ENCODE data around the gene NCEH1.
"Not testable (repeated sequence)": the region's sequence is repeated elsewhere in the genome, so short reads cannot be mapped to it uniquely, and the experiment has no call there.

Gene NCEH1

DNA sequence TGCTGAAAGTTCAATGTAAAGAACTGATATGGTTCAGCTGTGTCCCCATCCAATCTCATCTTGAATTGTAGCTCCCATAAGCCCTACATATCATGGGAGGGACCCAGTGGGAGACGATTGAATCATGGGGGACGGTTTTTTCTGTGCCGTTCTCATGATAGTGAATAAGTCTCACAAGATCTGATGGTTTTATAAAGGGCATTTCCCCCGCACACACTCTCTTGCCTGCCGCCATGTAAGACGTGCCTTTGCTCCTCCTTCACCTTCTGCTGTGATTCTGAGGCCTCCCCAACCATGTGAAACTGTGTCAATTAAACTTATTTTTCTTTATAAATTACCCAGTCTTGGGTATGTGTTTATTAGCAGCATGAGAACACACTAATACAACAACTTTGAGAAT, 101.1 kb downstream of the NCEH1 start:
- no peak for DNase-seq

DNA sequence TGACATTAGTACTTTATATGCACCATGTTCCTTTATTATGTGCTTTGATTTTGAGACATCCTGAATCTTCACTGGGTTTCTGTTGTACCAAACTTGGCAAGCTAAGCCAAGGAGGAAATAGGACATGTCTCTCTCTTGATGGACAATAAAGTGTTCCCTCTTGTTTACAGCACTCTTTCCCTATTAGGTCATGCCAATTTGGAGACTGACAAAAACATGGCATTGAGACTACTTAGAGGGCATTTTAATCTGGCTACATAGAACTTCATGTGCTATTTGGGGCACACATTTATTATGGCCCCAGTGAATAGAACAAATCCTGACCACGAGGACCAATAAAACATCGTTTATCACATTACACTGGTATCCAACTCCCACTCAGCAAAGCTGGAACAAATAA, 102.3 kb downstream of the NCEH1 start:
- DNase-seq = no peak

DNA sequence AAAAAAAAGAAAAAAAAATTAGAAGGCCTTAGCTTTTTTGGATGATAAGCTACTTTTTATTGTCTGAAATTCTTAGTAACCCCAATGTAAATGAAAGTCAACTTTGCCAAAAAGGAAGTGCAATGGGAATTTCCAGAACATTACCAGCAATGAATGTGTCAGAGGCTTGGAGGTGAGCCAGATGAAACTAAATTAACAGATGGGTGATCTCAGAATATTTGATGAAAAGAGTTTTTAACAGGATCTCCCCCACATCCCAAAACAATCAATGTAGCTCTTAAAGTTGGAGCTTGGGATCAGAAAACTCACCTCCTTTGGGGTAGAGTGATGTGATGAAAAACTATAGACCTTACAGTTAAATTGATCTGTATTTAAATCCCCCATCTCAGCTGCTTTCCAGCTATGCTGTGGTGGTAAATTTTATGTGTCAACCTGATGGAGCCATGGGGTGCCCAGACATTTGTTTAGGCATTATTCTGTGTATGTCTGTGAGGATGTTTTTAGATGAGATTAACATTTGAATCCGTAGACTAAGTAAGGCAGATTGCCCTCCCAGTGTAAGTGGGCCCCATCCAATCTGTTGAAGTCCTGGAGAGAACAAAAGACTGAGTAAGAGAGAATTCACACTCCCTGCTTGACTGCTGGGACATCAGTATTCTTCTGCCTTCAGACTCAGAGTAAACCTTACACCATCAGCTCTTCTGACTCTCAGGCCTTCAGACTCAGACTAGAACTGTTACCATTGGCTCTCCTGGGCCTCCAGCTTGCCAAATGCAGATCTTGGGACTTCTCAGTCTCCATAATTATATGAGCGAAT, 103.4 kb downstream of the NCEH1 start:
- DNase-seq = no peak

DNA sequence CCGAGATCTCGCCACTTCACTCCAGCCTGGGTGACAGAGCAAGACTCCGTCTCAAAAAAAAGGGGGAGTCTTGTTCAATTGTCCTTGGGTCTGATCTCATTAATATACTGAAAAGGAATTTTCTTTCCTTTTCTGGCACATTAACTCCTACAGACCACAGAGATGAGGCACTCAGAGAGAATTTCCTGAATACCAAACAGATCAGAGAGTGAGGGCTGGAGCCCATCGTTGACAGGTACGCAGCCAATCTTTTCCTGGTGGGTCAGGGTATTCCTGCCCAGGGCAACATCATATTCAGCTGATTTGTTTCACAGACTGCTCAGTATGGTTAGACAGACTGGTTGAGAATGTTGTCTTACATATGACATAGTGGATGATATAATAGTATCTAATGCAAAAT, 104.8 kb downstream of the NCEH1 start:
- no peak for DNase-seq

DNA sequence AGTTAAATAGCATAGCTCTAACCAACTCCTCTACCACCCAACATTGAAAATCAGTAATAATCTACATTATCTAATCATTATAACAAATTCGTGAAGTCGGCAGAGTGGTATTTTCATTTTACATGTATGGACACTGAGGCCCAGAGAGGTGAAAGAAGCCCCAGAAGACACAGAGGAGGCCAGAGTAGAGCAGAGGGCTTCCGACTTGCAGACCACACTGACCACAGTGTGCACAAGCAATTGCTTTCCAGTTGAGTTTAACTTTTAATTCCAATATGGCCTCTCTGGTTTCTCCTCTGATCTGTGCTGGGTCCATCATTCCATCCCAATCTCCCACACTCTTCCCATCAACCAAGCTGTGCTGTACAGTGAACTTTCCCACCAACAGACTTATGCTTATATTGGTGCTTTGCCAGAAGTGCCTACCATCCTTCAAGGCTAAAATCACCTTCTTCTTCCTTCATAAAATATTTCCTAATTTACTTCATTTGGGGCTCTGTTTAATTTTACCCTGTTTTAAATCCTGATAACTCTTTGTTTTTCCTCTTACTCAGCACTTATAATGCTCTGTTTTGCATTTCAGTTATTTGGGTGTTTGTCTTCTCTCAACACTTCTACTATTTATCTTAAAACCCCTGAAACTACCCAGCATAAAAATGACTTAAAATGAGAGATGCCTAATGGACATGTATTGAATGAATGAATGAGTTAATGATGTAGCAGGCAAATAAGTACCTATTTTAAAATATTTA, 105.8 kb downstream of the NCEH1 start:
- no peak for DNase-seq

DNA sequence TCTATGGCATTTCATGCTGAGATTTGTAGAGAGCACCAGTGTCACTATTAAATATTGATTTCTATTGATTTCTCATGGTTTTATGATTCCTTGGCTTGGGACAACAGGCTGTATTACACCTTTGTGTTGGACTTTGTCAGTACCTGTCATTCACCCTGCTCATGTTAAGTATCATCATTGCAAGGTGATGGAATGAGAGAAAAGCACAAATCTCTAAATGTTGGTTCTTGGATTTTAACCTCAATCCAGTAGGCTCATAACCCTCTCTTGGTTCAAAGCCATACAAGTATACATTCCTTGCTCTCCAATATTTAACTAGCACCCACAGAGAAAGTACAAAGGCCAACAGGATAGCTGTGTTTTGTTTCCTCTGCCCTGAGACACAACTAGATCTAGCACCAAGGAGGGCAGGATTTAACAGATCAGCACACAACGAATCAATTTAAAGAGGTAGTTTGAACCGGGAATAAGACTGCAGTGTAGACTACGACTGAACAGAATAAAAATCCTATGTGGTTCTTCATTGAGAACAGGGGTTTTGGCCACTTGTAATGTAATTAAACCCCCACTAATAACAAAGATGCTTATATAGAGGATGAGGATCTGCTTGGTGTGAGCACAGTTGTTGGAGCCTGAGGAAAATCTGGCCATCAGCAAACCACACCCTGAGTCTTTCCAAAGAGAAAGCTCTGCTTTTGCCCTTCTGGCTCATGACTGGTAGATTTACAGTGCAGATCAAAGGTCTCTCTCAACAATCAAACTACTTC, 109.6 kb downstream of the NCEH1 start:
- no peak for DNase-seq

DNA sequence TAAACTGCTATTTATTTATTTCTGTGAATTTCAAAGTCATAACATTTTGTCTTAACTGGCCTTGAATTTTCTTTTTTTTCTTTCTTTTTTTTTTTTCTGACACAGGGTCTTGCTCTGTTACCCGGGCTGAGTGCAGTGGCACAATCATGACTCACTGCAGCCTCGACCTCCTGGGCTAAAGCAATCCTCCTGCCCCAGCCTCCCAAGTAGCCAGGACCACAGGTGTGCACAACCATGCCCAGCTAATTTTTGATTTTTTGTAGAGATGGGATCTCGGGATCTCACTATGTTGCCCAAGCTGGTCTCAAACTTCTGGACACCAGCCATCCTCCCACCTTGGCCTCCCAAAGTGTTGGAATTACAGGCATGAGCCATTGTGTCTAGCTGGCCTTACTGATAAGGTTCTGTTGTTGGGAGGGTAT, 110.2 kb downstream of the NCEH1 start:
- no peak for DNase-seq

DNA sequence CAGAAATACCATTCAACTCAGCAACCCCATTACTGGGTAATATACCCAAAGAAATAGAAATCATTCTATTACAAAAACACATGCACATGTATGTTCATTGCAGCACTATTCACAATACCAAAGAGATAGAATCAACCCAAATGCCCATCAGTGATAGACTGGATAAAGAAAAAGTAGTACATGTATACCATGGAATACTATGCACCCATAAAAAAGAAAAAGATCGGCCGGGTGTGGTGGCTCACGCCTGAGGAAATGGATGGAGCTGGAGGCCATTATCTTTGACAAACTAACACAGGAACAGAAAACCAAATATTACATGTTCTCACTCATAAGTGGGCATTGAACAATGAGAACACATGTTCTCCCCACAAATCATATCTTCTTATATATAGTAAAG, 112.0 kb downstream of the NCEH1 start:
- DNase-seq = no peak

DNA sequence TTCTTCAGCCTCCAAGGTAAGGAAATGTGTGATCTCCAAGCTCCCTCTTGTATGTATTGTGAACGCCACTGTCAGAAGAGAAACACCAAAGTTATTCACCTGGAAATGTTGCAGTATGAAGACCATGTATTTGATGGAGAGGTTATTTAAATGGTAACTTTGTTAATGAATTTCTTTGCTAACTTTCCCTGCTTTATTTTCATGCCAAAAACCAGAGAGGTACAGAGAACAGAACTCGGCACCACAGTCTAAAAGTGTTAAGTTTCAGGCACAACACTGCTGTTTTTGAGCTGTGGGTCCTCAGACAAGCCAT, 114.5 kb downstream of the NCEH1 start:
- no peak for DNase-seq

DNA sequence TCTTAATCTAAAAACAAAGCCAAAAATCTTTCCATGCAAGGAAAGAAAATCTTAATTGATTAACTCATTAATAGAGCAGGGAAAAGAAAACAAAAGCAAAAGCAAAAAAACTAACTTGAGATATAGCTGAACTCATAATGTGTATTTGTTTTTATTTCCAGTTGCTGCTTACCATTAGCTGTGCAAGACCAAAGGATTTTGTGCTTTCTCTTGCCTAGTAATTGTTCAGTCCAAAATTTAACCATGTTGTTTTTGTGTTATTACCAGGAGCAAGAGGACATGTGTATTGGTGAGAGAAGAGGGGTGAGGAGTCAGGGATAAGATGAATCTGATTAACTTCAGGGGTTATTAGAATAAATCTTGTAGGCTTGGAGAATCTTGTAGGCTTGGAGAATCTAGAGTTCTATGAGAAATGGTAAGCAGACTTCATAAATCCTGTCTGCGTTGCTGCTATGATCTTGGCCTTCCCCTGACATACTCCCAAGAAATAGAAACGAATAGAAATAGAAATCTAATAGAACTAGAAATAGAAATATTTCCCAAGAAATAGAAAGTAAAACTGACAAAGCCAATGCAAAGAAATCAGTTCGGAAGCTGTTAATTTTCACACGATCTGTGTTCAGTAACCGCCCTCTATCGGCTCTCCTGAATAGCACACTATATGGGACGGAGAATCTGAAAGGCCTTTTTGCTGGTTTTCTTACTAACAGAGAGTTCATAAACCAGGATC, 115.0 kb downstream of the NCEH1 start:
- DNase-seq = no peak

DNA sequence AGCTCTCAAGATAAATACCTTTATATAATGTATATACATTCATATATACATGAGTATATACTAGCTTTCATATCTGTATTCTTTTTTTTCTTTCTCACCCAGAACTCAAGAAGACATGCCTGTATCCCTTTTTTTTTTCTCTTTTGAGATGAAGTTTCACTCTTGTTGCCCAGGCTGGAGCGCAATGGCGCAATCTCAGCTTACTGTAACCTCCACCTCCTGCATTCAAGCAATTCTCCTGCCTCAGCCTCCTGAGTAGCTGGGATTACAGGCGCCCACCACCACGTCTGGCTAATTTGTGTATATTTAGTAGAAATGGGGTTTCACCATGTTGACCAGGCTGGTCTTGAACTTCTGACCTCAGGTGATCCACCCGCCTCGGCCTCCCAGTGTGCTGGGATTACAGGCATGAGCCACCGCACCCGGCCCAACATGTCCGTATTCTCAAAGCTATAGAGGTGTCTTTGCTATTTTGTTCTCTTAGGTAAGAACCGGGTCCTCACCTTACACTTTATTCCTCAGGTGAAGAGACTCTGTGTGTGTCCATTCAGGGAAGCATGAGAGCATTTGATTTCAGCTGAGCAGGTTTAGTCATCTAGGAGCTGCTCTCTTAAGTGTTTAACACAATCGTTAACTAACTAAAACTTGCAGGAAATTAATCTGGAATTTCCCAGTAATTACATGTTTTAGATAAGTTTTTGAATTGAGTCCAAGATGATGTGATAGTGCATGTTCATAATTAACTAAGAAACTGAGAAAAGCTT, 115.8 kb downstream of the NCEH1 start:
- DNase-seq = not testable (repeated sequence)

DNA sequence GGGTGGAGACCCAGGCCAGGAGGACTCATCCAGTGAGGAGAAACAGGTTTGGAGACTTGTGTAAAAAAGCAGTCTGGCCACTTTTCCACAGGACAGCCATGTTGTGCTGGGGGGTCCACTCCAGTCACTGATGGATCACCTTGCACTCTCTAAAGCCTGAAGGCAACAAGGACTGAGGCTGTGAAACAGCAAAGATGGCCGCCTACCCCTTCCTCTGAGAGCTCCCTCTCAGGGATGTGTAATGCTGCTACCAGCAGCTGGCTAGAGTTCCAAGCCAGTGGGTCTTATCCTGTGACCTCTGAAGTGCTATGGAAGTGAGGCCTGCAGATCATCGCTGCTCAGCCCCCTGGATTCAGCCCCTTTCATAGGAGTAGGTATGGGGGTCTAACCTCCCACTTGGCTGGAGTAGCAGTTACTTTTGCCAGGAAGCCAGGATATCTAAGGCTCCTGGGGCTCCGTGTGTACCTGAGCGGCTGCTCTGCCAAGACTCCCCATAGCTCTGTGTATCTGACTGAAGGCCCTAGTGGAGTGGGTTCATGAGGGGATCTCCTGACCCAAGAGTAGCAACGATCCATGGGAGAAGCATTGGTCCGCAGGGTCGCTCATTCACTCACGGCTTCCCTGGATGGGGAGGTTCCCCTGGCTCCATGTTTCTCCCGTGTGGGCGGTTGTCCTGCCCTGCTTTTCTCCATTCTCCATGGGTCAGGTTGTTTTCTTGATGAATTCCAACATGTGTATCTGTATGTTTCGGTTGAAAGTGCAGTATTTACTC, 117.8 kb downstream of the NCEH1 start:
- DNase-seq = no peak

DNA sequence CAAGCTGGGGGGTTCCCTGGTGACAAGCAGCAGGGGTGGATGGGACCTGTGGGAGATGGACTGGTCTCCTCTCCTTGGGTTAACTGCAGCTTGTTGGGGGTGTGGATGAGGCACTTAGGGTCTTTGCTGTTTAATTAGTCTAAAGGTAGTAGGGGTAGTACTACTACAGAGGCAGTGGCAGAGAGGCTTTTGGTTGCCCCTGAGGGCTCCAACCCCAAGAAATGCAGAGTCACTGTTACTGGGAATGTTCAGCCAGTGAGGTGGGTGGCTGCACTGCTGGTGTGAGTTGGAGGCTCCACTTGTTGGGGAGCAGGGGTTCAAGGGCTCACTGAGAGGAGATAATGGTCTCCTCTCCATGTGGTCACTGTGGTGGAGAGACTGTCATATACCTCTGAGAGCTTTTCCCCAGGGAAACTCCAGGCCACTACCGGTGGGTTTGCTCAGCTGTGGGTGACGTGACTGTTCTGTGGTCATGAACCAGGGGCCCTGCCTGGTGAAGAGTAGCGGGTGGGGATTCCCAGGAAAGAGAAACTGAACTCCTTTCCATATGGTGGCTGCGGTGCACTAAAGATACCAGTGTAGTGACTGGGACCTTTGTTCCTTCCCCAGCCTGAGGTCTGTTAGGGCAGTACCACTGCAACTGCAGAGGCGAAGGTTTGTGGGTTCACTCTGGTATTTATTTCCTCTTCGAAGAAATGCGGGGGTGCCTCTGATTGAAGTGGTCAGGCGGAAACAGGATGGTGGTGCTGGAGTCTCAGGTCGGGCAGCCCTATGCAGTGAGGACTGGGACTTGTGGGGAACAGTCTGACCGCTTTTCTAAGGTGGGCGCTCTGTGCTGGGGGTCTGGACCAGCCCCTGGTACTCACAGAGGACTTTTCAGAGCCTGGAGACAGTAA, 118.7 kb downstream of the NCEH1 start:
- peak; percentile 14 for DNase-seq

DNA sequence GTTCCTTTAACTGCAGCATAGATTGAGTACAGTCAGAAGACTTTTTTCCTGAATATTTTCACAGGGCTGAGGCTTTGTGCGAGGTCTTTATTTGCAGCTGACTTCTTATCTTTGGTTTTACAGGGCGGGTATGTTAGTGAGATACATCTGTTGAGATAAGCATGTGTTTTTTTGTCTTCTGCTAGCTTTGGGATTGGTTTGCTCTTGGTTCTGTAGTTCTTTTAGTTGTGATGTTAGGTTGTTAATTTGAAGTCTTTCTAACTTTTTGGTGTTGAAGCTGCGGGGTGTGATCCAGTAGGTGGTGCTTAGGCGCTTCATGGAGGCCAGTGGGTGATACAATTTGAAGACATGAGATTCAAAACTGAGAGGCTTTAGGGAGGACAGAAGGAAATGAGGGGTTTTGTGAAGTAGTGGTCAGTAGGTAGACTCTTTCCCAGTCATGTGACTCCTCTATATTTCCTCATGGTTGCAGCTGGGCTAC, 119.7 kb downstream of the NCEH1 start:
- DNase-seq = no peak

DNA sequence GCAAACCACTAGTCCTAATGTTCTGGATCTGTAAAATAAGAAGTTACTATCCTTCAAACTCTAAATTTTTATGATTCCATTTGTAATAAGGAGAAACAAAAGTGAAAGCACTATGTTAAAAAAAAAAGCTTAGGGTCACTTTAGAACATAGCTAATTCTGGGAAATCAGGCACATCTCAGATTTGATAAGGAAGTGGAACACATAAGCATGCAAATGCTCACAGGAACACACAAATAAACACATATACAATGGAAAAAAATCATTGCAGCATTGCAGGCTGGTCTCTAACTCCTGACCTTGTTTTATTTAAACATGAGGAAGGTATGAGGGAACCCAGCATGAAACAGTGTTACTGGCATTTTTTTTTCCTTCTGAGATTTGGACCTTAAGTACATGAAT, 124.4 kb downstream of the NCEH1 start:
- no peak for DNase-seq

DNA sequence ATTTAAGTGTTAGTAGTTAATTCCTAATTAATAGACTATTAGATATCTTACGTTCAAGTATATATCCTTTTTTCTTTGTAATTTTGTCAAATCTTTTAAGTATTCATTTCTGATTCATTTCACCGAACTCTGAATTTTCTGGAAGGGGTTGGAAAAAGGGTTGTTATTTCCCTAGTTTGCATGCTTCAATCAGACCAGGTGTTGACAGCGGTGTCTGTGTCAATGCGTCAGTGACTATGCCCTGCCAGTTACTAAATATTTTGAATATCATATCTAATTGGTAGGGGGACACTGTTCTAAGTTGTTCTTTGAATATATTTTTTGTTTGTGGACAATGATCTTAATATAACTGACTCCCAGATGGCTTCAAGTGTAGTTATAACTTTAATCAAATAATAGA, 124.9 kb downstream of the NCEH1 start:
- no peak for DNase-seq

DNA sequence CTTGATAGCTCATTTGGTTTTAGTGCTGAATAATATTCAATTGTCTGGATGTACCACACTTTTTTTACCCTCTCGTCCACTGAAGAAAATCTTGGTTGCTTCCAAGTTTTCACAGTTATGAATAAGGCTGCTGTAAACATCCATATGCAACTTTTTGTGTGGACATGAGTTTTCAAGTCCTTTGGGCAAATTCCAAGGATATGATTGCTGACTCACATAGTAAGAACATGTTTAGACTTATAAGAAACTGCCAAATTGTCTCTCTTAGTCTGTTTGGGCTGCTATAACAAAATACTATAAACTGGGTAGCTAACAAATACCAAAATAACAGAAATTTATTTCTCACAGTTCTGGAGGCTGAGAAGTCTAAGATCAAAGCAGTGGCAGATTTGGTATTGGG, 128.2 kb downstream of the NCEH1 start:
- no peak for DNase-seq

DNA sequence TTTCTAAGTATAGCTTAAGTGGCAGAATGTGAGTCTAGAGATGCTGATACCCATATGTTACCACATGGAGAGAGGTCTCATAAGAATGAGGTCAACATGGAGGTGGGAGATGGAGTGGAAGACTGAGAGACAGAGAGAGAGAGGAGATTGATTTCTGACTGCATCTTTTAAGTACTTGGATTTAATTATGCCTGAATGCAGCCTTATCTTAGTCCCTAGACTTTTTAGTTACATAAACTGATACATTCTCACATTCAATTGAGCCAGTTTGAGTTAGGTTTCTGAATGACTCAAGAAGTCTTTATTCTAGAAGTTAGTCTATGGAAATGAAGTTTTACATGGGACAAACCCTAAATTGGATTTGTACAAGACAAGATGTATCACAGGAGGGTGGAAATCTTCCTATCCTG, 129.1 kb downstream of the NCEH1 start:
- DNase-seq = no peak

DNA sequence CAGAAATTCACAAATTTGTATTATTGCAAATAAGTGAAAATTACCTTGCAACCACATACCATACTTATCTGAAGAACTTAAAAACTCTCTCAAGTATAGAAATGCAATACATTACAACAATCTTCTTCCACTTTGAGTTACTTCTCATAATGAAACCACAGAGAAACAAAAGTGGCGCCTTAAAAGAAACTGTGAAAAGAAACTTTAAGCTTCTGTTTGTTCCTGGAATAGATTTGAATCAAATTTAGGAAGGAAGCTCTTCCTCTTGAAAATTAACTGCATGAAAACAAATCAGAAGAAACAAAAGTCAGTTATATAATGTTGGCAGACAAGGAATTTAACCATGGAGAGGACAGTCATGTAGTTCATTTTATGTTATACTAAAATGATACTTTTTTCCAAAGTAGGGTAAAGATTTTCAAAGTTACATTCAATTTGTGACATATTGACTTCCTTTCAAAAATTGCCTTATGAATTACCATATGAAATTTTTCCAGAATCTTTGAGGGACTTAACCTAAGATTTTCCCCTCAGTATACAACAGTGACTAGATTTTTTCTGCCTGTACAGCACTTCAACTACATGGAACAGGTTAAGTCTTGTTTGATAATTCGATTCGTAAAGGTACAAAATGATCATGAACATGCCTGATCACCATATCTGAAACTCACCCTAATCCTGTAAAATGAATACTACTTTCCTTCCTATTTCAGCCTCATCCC, 130.0 kb downstream of the NCEH1 start:
- DNase-seq = no peak

Measured in GOT3 (cell line).